Lower lobe of right lung (tissue), 2 donors: ENCODE measurements around the gene SUOX. TPM values are rescaled to one million over a fixed set of nuclear protein-coding genes. Genes with fewer than 3 reads are reported as not detected.

Experiments used
- ATAC-seq, 2 donors: fragments of 200-7000 bp; cut with Tn5 transposase; one replicate each; pipeline ENCODE4 v1.9.1; 2020 to 2022; ENCODE audit warnings: mild to moderate bottlenecking in 2 of 2, moderate library complexity in 2 of 2
- DNase-seq: peaks from one replicate; pipeline ENCODE4 v3.0.0-alpha.2; 2020
- H3K27ac ChIP-seq: fragments of 200-600 bp; one replicate; pipeline ENCODE4 v1.8.0; 2022
- H3K27me3 ChIP-seq: fragments of 200-600 bp; one replicate; pipeline ENCODE4 v1.8.0; 2022; ENCODE audit warnings: low read depth
- H3K36me3 ChIP-seq: fragments of 200-600 bp; one replicate; pipeline ENCODE4 v1.8.0; 2022; ENCODE audit warnings: mild to moderate bottlenecking
- H3K4me1 ChIP-seq: fragments of 200-600 bp; one replicate; pipeline ENCODE4 v1.8.0; 2022
- H3K4me3 ChIP-seq: fragments of 200-600 bp; one replicate; pipeline ENCODE4 v1.8.0; 2022; ENCODE audit warnings: mild to moderate bottlenecking
- H3K9me3 ChIP-seq: fragments of 200-600 bp; one replicate; pipeline ENCODE4 v1.8.0; 2022
- intact Hi-C: fragments of 100-400 bp; cut with DNase I; formaldehyde crosslinking; loops from one replicate; pipeline ENCODE4 v1.11.0; 2022
- total RNA-seq: library from RNA; stranded (reverse); fragmentation: NEBNext Ultra II Directional; extraction: Animal tissue kit (Norgen Biotek cat#: 25700); gene quantifications from one replicate; pipeline ENCODE4 v1.2.1, GENCODE V29; 2021
- TF ChIP-seq, protein P1 (sequence below): fragments of 200-600 bp; IDR thresholded peaks from one replicate; pipeline ENCODE4 v1.8.0; 2022; ENCODE audit warnings: antibody characterized with exemption, mild to moderate bottlenecking
- donor health status: DM: no; HTN: yes; CAD: no; lungs with severe emphysema.

Gene SUOX
- total RNA-seq, 1 donor from 2014 or later = 23.3 TPM

DNA sequence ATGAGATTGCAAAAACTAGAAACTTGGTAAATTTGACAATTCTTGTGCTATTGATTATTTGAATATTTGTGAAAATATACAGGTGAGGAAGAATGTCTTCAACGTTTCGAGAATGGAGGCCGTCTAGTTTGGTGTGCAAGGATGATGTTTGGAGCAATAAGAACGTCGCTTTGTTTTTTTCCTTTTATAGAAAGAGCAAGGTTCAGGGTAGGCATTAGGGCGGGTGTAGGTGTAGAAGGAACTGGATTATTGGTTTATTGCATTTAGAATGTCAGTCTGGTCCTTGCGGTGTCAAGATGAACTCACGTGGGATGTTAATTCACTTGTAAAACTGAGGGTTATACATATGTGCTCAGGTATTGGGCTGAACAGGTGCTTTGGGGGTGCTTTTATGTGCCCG, 45.8 kb downstream of the SUOX start:
- Histone ChIP-seq H3K9me3 (no peaks in the 10 kb centered on the region), H3K4me1 (peaks cover 21% of the 10 kb centered on the region), H3K4me3 (peak overlapping the region; percentile 92), H3K27me3 (no peaks in the 10 kb centered on the region), H3K27ac (peak overlapping the region; percentile 97), H3K36me3 (peaks cover 39% of the 10 kb centered on the region)
- DNase-seq = no peak
- TF ChIP-seq, protein P1, sequence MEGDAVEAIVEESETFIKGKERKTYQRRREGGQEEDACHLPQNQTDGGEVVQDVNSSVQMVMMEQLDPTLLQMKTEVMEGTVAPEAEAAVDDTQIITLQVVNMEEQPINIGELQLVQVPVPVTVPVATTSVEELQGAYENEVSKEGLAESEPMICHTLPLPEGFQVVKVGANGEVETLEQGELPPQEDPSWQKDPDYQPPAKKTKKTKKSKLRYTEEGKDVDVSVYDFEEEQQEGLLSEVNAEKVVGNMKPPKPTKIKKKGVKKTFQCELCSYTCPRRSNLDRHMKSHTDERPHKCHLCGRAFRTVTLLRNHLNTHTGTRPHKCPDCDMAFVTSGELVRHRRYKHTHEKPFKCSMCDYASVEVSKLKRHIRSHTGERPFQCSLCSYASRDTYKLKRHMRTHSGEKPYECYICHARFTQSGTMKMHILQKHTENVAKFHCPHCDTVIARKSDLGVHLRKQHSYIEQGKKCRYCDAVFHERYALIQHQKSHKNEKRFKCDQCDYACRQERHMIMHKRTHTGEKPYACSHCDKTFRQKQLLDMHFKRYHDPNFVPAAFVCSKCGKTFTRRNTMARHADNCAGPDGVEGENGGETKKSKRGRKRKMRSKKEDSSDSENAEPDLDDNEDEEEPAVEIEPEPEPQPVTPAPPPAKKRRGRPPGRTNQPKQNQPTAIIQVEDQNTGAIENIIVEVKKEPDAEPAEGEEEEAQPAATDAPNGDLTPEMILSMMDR = no peak
- ATAC-seq = no peak
- intact Hi-C loops = no loop called here

DNA sequence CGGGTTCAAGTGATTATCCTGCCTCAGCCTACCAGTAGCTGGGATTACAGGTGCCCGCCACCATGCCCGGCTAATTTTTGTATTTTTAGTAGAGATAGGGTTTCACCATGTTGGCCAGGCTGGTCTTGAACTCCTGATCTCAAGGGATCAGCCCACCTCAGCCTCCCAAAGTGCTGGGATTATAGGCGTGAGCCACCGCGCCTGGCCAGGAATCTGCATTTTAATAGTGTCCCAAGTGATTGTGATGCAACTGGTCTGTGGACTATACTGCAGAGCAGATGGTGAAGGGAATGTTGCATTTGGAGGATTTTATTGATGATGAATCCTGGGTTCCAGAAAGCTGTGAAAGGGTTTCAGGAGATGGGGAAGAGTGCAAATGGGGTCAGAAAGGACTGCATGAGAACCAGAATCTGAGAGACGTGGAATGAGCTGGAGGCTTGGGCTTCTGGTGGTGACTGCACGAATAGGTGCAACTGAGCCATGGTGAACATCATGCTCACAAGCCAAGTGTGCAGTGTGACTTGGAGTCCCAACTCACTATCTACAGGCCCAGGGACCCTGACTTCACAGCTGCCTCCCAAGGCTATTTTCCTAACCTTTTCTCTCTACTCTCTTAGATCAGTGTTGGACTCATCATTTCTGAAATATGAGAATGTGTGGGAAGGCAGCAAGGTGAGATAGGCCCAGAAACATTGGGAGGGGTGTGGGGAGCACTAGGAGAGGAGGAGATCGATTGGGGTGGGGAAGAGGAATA, 49.1 kb downstream of the SUOX start:
- ATAC-seq (no peak), DNase-seq (no peak)
- H3K9me3 ChIP-seq = no peaks in the 10 kb centered on the region
- H3K4me3 ChIP-seq = no peak overlapping the region
- H3K27ac ChIP-seq = no peak overlapping the region
- TF ChIP-seq, protein P1 = no peak
- H3K36me3 ChIP-seq = peaks cover 31% of the 10 kb centered on the region
- H3K27me3 ChIP-seq = no peaks in the 10 kb centered on the region
- peaks cover 15% of the 10 kb centered on the region for H3K4me1 ChIP-seq
- intact Hi-C loops = no loop called here

DNA sequence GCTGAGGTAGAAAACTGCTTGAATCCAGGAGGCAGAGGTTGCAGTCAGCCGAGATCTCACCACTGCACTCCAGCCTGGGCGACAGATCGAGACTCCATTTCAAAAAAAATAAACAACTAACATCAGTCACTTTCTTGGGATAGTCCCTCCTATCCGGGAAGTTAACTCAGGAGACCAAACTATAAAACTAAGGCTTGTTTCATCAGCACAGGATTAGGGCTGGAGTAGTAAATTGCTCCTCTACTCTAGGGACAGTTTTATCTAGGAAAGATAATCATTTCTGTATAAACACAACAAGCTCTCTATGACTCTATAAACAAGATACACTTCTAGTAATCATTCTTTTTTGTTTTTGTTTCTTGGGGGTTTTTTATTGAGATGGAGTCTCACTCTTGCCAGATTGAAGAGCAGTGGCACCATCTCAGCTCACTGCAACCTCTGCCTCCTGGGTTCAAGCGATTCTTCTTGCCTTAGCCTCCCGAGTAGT, 56.4 kb downstream of the SUOX start:
- ATAC-seq (no peak), DNase-seq (no peak)
- TF ChIP-seq, protein P1 = no peak
- H3K27ac ChIP-seq = no peak overlapping the region
- H3K4me1 ChIP-seq = no peaks in the 10 kb centered on the region
- H3K36me3 ChIP-seq = no peaks in the 10 kb centered on the region
- intact Hi-C loops = no loop called here
- no peaks in the 10 kb centered on the region for H3K9me3 ChIP-seq
- no peak overlapping the region for H3K4me3 ChIP-seq
- no peaks in the 10 kb centered on the region for H3K27me3 ChIP-seq

Other genes with a start within 250 kb of the SUOX start
- 40.1 TPM for gene SARNP, start 179.6 kb upstream of the SUOX start, total RNA-seq
- gene ORMDL2, start 179.2 kb upstream of the SUOX start, total RNA-seq = 49.6 TPM
- gene DNAJC14, start 167.7 kb upstream of the SUOX start, total RNA-seq = 35.7 TPM
- 35.2 TPM for gene MMP19, start 154.3 kb upstream of the SUOX start, total RNA-seq
- gene PYM1, start 69.4 kb upstream of the SUOX start, total RNA-seq = 28.9 TPM
- 35.3 TPM for gene DGKA, start 66.1 kb upstream of the SUOX start, total RNA-seq
- gene PMEL, start 31.2 kb upstream of the SUOX start, total RNA-seq = 1.2 TPM
- 22.2 TPM for gene CDK2, start 30.4 kb upstream of the SUOX start, total RNA-seq
- 138 TPM for gene RAB5B, start 23.2 kb upstream of the SUOX start, total RNA-seq
- gene IKZF4, start 23.8 kb downstream of the SUOX start, total RNA-seq = 13.1 TPM
- gene RPS26, start 44.6 kb downstream of the SUOX start, total RNA-seq = 77.2 TPM
- gene ERBB3, start 82.9 kb downstream of the SUOX start, total RNA-seq = 80.5 TPM
- gene PA2G4, start 107.3 kb downstream of the SUOX start, total RNA-seq = 69.4 TPM
- 2,837 TPM for gene RPL41, start 119.4 kb downstream of the SUOX start, total RNA-seq
- gene ZC3H10, start 121.0 kb downstream of the SUOX start, total RNA-seq = 12.5 TPM
- 114 TPM for gene ESYT1, start 131.0 kb downstream of the SUOX start, total RNA-seq
- gene MYL6B, start 155.3 kb downstream of the SUOX start, total RNA-seq = 21.4 TPM
- gene MYL6, start 161.1 kb downstream of the SUOX start, total RNA-seq = 1,292 TPM
- 115 TPM for gene SMARCC2, start 192.2 kb downstream of the SUOX start, total RNA-seq
- gene RNF41, start 224.6 kb downstream of the SUOX start, total RNA-seq = 49.8 TPM
- gene NABP2, start 227.1 kb downstream of the SUOX start, total RNA-seq = 20.9 TPM
- not detected for gene SLC39A5, start 232.8 kb downstream of the SUOX start, total RNA-seq